HG02623 (cell line): ENCODE data around the gene COX15.
"Not testable (repeated sequence)": the region's sequence is repeated elsewhere in the genome, so short reads cannot be mapped to it uniquely, and the experiment has no call there.

Source experiments
- ATAC-seq: cut with Tn5 transposase; IDR thresholded peaks from one replicate; pipeline ENCODE4 v1.9.1; 2021; ENCODE audit warnings: moderate library complexity; ENCODE audit not compliant: unreplicated experiment

COX15 gene

GRCh38 chr10:99732033-99732842 lies at the start of gene COX15, which contains the start of gene CUTC:
TSS of gene COX15 (minus strand) at chr10:99732127. CDS start at chr10:99732049, 78 bp downstream.
TSS of gene CUTC (plus strand) at chr10:99732234. CDS start at chr10:99732349, 115 bp downstream.
- peak; percentile 82 for ATAC-seq

DNA sequence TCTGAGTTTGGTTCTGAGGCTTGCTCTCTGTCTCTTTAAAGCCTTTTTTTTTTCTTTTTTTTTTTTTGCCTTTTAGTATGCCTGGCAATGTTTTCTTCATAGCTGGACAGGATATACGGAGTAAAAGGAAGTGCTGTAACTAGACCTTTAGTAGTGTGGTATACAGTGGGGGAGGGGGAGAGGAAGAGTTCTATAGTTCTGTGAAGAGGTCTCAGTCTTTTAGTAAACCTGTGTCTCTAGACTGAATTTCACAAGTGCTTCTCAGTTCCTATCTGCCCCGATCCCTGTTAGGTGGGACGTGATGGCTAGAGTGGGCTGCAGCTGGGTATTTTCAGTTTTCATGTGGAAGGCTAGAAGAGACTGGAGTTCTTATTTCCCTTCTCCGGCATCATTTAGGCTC lies 47.4 kb upstream of the COX15 start:
- no peak for ATAC-seq

DNA sequence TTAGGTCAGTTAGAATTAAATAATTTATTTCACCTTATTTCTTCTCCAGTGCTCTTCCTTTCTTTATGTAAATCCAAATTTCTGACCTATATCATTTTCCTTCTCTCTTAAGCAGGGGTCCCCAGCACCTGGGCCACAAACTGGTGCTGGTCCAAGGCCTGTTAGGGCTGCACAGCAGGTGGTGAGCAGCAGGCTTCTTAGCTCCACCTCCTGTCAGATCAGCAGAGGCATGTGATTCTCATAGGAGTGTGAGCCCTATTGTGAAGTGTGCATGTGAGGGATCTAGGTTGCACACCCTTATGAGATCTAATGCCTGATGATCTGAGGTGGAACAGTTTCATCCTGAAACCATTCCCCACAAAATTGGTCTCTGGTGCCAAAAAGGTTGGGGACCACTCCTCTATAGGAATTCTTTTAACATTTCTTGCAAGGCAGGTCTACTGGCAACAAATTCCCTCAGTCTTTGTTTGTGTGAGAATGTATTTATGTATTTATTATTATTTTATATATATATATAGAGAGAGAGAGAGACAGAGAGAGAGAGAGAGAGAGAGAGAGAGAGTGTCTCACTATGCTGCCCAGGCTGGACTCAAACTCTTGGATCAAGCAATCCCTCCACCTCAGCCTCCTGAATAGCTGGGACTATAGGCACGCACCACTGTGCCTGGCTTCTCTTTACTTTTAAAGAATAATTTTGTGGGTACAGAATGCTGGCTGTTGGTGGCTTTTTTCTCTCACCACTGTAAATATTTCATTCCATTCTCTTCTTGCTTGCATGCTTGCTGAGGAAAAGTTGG lies 46.2 kb upstream of the COX15 start:
- peak; percentile 53 for ATAC-seq

DNA sequence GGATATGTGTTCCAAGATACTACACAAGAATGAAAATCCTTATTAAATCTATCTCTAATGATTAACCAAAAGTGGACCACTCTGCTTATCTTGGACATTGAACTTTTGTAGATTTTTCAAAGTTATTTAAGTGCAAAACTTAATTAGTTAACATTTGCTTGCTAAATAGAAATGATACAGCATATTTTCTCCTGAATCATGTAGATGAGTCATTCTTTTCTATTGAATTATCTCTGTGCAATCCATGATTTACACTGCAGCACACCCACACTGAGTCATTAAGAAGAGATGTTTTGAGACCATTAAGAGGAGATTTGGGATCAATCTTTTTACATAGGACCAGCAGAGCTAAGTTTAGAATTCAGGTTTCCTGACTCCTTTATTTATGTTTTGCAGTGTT lies 43.9 kb upstream of the COX15 start:
- ATAC-seq, result no peak

- no peak for ATAC-seq
Observed at GRCh38 chr10:99770408-99771045, 38.6 kb upstream of the COX15 start.

DNA sequence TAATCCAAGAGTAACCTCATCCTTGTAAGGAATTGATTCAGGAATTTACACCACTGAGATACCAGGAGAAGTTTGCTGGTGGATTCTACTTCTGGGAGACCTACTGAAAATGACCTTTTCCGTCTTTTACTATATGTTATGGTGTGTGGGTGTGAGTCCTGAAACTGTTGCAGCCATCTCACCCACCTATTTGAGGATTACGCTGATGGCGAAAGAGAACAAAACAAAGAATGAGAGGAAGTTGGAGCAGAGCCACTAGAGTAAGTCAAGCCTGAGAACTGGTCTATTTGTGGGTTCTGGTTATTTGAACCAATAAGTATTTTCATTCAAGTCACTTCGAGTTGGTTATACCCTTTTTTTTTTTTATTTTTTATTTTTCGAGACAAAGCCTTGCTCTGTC lies 37.8 kb upstream of the COX15 start:
- no peak for ATAC-seq

- ATAC-seq, result no peak
Observed at GRCh38 chr10:99768556-99768955, 36.6 kb upstream of the COX15 start.

GRCh38 chr10:99767901-99768300 lies 36.0 kb upstream of the COX15 start:
- no peak for ATAC-seq

DNA sequence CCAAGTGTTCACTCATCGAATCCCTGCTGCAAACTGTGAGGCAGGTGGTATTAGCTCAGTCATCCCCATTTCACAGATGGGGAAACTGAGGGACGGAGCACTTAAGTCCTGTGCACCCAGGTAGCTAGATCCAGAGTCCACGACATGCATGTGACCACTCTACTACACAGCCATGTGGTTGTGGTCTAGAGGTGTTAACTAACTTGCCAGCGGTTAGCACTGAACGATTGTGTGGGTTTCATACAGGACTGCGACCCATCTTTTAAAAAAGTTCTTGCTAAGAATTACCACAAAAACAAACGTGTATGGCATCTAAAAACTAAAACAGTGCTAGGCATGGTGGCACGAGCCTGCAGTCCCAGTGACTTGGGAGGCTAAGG lies 34.4 kb upstream of the COX15 start:
- no peak for ATAC-seq

GRCh38 chr10:99765672-99766301 lies 33.9 kb upstream of the COX15 start:
- ATAC-seq, result no peak

DNA sequence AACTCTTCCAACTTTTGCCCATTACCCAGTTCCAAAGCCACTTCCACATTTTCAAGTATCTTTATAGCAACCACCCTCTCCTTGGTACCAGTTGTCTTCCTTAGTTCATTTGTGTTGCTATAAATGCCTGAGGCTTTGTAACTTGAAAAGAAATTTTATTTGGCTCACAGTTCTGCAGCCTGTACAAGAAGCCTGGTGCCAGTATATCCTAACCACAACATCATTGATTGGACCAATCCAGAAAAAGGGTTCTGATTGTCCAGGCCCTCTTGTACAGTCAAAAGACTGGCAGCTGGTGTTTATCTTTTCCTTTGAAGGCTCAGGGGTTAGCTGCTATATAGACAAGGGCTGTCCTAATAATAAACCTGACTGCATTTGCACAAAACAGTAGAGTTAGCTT lies 29.4 kb upstream of the COX15 start:
- ATAC-seq, result no peak

DNA sequence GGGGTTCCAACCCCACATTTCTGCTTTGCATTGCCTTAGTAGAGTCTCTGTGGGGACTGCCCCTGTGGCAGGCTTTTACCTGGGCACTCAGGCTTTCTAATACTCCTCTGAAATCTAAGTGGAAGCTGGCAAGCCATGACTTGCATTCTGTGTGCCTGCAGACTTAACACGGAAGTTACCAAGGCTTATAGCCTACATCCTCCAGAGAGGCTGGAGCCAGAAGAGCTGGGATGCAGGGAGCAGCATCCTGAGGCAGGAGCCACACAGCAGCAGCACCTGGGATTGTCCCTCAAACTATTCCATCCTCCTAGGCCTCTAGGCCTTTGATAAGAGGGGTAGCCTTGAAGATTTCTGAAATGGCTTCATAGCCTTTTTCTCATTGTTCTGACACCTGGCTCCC lies 28.4 kb upstream of the COX15 start:
- no peak for ATAC-seq

GRCh38 chr10:99758211-99758891 lies 26.4 kb upstream of the COX15 start:
- ATAC-seq, result no peak

DNA sequence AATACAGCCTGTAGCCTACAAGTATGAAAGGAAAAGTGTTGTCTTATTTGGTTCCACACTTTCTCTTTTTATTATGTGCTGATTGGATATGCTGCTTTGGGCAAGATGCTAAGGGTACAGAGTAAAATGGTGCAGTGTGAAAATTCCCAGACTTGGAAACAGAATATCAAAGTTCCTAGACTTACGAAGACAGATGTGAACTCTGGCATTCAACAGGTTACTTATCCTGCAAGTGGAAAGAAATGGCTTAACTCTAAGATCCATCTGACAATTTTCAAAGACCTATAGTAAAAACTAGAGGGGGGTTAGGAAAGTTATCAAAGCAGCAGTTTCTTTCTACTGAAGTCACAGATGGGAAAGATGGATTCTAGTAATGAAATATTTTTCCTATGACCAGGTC lies 24.2 kb upstream of the COX15 start:
- no peak for ATAC-seq

- no peak for ATAC-seq
Observed at GRCh38 chr10:99754670-99755069, 22.7 kb upstream of the COX15 start.

- no peak for ATAC-seq
Observed at GRCh38 chr10:99750641-99751040, 18.7 kb upstream of the COX15 start.

DNA sequence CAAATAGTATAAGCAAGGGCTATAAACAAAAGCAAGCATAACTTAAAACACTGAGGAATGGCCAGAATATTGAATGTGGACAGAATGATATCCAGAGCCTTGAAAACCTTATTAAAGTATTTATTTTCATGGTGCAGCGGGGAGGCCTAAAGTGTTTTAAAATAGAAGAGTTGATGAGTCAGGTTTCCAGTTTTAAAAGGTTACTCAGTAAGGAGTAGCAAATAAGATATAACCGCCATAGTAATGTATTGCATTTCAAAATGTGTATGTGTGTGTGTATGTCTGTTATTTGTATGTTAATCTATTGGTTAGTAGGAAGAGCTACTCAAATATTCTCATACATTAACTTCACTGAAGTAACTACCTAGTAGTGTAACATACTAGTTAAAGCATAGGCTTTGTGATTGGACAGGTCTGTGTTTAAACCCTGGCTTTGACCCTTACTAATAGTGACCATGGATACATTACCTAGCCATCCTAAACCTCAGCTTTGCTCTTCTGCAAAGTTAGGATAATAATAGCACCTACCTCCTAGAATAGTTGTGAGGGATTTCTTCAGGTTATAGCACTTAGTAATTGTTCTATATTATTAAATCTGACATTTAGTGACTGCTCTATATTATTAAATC lies 17.0 kb upstream of the COX15 start:
- ATAC-seq, result no peak

DNA sequence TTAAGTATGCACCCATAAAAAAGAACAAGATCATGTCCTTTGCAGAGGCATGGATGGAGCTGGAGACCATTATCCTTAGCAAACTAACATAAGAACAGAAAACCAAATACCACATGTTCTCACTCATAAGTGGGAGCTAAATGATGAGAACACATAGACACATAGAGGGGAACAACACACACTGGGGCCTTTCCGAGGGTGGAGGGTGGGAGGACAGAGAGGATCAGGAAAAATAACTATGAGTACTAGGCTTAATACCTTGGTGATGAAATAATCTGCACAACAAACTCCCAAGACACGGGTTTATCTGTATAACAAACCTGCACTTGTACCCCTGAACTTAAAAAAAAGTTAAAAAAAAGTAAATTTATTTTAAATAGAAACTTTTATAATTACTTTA lies 14.2 kb upstream of the COX15 start:
- ATAC-seq, result not testable (repeated sequence)

GRCh38 chr10:99743841-99744240 lies 11.9 kb upstream of the COX15 start:
- ATAC-seq, result no peak

DNA sequence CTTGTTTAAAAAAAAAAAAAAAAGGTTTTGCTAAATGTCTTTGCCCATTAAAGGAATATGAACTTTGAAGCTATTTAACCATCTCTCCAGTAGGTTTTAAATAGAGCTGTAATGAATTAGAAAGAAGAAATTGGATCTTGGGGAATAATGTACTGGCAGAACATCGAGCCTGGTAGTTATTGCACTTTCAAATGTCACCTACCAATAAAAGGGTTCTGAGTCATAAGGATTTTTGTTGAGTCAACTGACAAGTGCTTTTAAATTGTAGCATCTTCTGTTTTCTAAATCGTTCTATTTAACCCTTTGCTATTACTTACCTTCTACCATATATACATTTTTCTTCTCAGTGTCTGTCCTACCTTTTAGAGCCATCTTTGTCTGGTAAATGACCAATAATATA lies 10.8 kb upstream of the COX15 start:
- ATAC-seq, result no peak
